ENCODE results near the gene EIF1B. TPM values are rescaled to one million over a fixed set of nuclear protein-coding genes. Genes with fewer than 3 reads are reported as not detected.

The EIF1B gene
- polyA plus RNA-seq, 1 donor (not counting 4 experiments of a cell fraction or from before 2014, with no cell fraction given) = 23.5 TPM

- dilution Hi-C loops (cut with MboI; ENCODE audit: extremely low pct_ligation_motif_present, low sequenced_read_pairs) = no loop called here
- H3K9ac ChIP-seq (ENCODE audit: control insufficient read depth, extremely low read depth, insufficient read depth, low read length) = no peak overlapping the region
- H3K4me3 ChIP-seq (ENCODE audit: control insufficient read depth in 2 of 3, extremely low read depth in 1 of 3, insufficient read depth in 2 of 3, low read depth in 1 of 3, low read length in 3 of 3) = no peak overlapping the region
- no peaks in the 10 kb centered on the region for H4K20me1 ChIP-seq (ENCODE audit: control insufficient read depth, extremely low read depth, insufficient read depth, low read length)
- DNase-seq (ENCODE audit: low read depth, low spot score) (no peak), FAIRE-seq (no peak)
- H3K79me2 ChIP-seq (ENCODE audit: control insufficient read depth, insufficient read depth, low read length) = peaks cover 11% of the 10 kb centered on the region
- H3K36me3 ChIP-seq (ENCODE audit: control insufficient read depth in 2 of 2, extremely low read depth in 1 of 2, insufficient read depth in 2 of 2, low read length in 2 of 2) = peaks cover 0 to 3% of the 10 kb centered on the region in 2 experiments
- no peaks in the 10 kb centered on the region for H3K9me1 ChIP-seq (ENCODE audit: control insufficient read depth, extremely low read depth, insufficient read depth, low read length)
- no peaks in the 10 kb centered on the region for H3K9me3 ChIP-seq (ENCODE audit: control insufficient read depth, low read depth, low read length)
- TF ChIP-seq EZH2 (IDR thresholded peaks at IDR 0.05; ENCODE audit: low read length) (no peak), CTCF (optimal IDR thresholded peaks at IDR 0.05 in 1 of 3, IDR thresholded peaks at IDR 0.05 in 1 of 3, conservative IDR thresholded peaks at IDR 0.05 in 1 of 3; ENCODE audit: extremely low read depth in 1 of 3, insufficient read depth in 2 of 3, low read length in 3 of 3) (no peak)
- no peak overlapping the region for H3K4me2 ChIP-seq (ENCODE audit: control insufficient read depth, extremely low read depth, insufficient read depth, low read depth, low read length)
- H3K4me1 ChIP-seq (ENCODE audit: control insufficient read depth, extremely low read depth, insufficient read depth, low read length) = peaks cover 7% of the 10 kb centered on the region
- no peak overlapping the region for H2AFZ ChIP-seq (ENCODE audit: control insufficient read depth, low read length)
- no peak overlapping the region for H3K27ac ChIP-seq (ENCODE audit: control insufficient read depth, insufficient read depth, low read length)
- no peaks in the 10 kb centered on the region for H3K27me3 ChIP-seq (ENCODE audit: control insufficient read depth, extremely low read depth, insufficient read depth, low read length)
These were observed 3.2 kb upstream of the EIF1B start for GRCh38 chr3:40306336-40306735.

- Histone ChIP-seq H3K4me1 (ENCODE audit: control insufficient read depth, extremely low read depth, insufficient read depth, low read length) (peaks cover 11% of the 10 kb centered on the region), H3K27ac (ENCODE audit: control insufficient read depth, insufficient read depth, low read length) (no peak overlapping the region), H3K4me2 (ENCODE audit: control insufficient read depth, extremely low read depth, insufficient read depth, low read depth, low read length) (no peak overlapping the region), H3K9ac (ENCODE audit: control insufficient read depth, extremely low read depth, insufficient read depth, low read length) (no peak overlapping the region), H3K9me3 (ENCODE audit: control insufficient read depth, low read depth, low read length) (no peaks in the 10 kb centered on the region), H3K4me3 (ENCODE audit: control insufficient read depth in 2 of 3, extremely low read depth in 1 of 3, insufficient read depth in 2 of 3, low read depth in 1 of 3, low read length in 3 of 3) (no peak overlapping the region), H3K27me3 (ENCODE audit: control insufficient read depth, extremely low read depth, insufficient read depth, low read length) (no peaks in the 10 kb centered on the region), H3K9me1 (ENCODE audit: control insufficient read depth, extremely low read depth, insufficient read depth, low read length) (no peaks in the 10 kb centered on the region), H2AFZ (ENCODE audit: control insufficient read depth, low read length) (no peak overlapping the region), H3K36me3 (ENCODE audit: control insufficient read depth in 2 of 2, extremely low read depth in 1 of 2, insufficient read depth in 2 of 2, low read length in 2 of 2) (peaks cover 0 to 12% of the 10 kb centered on the region in 2 experiments), H3K79me2 (ENCODE audit: control insufficient read depth, insufficient read depth, low read length) (peaks cover 12% of the 10 kb centered on the region), H4K20me1 (ENCODE audit: control insufficient read depth, extremely low read depth, insufficient read depth, low read length) (no peaks in the 10 kb centered on the region)
- DNase-seq (ENCODE audit: low read depth, low spot score) (no peak), FAIRE-seq (no peak)
- dilution Hi-C loops (cut with MboI; ENCODE audit: extremely low pct_ligation_motif_present, low sequenced_read_pairs) = no loop called here
- TF ChIP-seq CTCF (optimal IDR thresholded peaks at IDR 0.05 in 1 of 3, IDR thresholded peaks at IDR 0.05 in 1 of 3, conservative IDR thresholded peaks at IDR 0.05 in 1 of 3; ENCODE audit: extremely low read depth in 1 of 3, insufficient read depth in 2 of 3, low read length in 3 of 3) (no peak), EZH2 (IDR thresholded peaks at IDR 0.05; ENCODE audit: low read length) (no peak)
These were observed 2.3 kb upstream of the EIF1B start for GRCh38 chr3:40307176-40307575.
